SKM-1 (cell line): Measurements from ENCODE around the gene ELP4.
"Not testable (repeated sequence)": the region's sequence is repeated elsewhere in the genome, so short reads cannot be mapped to it uniquely, and the experiment has no call there.

Source experiments
- DNase-seq: peaks from one replicate; lab custom pipeline; 2025; ENCODE audit not compliant: unreplicated experiment; lab: John Stamatoyannopoulos, UW

ELP4 gene, protein sequence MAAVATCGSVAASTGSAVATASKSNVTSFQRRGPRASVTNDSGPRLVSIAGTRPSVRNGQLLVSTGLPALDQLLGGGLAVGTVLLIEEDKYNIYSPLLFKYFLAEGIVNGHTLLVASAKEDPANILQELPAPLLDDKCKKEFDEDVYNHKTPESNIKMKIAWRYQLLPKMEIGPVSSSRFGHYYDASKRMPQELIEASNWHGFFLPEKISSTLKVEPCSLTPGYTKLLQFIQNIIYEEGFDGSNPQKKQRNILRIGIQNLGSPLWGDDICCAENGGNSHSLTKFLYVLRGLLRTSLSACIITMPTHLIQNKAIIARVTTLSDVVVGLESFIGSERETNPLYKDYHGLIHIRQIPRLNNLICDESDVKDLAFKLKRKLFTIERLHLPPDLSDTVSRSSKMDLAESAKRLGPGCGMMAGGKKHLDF

DNA sequence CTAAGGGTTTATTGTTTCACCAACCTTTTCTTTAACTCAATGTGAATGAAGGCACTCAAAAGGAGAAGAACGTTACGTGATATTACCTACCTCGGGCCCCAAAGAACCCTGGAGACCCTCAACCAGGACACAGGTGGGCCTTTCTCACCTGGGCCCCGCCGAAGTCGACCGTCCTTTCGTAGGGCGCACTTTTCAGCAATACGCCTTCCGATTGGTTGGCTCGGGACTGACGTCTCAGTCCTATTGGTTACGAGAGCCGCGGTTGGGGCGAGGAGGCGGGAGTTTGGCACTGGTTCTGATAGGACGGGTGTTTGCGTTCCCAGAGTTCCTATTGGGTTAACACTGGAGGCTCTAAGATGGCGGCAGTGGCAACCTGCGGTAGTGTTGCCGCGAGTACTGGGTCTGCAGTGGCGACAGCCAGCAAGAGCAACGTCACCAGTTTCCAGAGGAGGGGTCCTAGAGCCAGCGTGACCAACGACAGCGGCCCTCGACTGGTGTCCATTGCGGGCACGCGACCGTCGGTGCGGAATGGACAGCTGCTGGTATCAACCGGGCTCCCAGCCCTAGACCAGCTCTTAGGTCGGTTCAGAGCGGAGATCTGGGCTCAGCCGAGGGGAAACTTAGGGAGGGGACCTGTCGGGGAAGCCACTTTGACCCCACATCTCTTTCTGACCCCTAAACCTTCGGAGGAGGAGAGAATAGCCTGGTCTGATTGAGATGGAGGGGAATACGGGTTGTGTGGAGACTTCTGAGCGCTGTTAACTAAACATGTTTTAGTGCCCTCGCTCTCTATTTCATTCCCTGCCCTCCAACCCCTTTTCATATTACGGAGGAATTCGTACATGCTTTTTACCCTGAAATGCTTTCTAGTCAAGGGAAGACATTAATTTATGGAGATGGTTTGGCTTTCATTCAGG, at the start of gene ELP4, which contains the start of gene IMMP1L:
ELP4 (plus strand) TSS at position 339 of the 917 bp plus-strand sequence; CDS start at position 357, 18 bp downstream.
IMMP1L (minus strand) TSS at position 194 of the 917 bp plus-strand sequence. CDS start 46,346 bp downstream, outside the sequence.
- peak; percentile 85 for DNase-seq

DNA sequence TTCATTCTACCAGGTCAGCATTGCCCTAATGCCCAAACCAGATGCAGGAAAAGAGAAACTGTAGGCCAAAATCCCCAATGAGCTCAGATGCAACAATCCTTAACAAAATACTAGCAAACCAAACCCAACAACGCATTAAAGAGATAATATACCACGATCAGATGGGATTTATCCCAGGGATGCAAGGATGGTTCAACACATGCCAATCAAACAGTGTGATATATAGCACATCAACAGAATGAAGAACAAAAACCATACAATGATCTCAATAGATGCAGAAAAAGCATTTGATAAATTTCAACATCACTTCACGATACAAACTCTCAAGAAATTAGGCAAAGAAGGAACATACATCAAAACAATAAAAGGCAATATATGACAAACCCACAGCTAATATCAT, 45.1 kb upstream of the ELP4 start:
- no peak for DNase-seq

DNA sequence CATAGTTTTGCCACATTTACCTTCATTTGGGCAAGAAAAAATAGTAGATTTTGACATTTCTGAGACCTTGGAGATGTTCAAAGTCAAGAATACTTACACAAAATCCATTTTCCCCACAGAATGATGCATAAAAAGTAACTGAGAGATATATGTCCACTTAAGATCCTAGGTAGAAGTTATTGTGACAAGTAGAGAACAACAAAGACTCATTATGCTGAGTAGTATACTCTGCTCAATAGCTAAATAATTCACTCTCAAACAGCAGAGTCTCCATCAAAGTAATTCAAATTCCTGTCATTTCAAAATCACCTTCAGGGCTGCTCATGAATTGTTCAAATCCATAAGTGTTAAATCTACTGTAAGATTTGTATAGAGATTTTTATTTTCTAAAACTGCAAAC, 35.5 kb upstream of the ELP4 start:
- DNase-seq: no peak

DNA sequence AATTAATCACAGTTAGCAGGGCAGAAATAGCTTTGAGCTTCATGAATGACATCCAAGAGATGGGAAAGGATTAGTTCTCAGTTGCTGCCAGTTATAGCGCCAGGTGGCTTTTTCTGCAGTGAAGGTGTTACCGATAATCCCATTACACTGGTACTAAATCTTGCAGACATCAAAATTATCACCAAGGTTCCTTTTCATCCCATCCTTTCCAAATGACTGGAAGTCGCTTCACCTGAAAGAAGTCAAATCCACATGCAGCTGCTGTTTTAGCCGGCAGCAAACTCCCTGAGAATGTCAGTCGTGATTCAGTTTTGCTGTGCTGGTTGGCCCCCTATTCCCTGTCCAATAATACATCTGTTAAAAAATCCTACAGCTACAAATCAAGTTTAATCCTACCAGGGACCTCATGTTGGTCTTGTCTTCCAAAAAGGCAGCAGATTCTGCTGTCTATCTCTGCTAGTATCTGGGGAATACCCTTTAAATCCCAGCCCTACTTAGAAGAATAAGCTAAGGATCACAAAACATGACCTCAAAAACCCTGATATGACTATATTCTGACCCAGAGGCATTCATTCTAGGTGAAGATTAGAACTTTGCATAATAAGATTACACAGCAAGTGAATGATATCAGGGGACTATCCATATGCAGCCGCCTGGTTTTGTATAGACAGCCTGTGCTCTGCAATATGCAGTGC, 31.9 kb upstream of the ELP4 start:
- DNase-seq: no peak

DNA sequence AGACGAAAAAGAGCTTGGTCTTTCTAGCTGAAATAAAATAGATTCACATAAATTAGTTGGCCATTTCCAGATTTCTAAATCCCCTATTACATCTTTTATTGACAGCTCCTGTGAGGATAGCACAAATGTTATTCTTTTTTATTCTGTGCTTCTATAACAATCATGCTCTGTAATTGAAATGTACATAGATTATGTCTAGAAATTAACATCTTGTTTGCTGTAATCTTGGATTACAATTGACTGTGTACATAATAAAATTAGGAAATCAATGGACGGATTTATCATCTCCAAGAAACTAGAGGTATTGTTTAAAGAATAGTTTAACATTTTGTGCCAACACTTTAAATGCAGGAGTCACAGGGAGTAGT, 31.4 kb upstream of the ELP4 start:
- no peak for DNase-seq

DNA sequence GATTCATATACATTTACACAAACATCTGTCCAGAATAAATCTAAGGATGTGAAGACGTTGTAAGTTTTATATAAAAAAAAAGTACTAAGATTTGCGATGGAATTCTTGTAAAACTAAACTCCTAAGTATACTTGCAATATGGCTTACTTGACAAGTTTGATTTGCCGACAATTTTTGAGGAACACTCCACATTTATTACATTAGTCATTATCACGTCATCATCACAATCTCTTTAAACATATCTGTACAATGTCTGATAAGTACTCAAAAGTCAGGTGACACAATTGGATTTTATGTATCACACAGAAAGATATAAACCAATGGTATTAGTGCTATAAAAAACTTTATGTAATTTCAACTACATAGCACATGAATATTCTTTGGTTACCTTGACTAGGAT, 30.5 kb upstream of the ELP4 start:
- DNase-seq: no peak

DNA sequence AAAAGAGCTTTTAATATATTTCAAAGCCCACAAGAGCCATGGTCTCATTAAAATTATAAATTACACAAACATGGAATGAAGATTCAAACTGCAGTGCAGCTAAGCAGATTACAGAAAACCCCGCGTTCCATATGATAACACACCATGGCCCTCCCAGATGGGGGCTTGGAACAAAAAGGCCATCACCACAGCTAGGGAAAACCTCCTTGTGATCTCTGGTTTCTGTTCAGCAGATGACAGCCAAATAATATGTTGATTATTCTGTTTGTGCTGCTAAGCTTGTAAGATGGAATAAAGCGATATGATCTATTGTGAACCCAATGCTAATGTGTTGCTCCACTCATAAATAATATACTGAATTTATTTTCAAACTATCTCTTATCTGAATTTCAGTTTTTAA, 28.6 kb upstream of the ELP4 start:
- no peak for DNase-seq

DNA sequence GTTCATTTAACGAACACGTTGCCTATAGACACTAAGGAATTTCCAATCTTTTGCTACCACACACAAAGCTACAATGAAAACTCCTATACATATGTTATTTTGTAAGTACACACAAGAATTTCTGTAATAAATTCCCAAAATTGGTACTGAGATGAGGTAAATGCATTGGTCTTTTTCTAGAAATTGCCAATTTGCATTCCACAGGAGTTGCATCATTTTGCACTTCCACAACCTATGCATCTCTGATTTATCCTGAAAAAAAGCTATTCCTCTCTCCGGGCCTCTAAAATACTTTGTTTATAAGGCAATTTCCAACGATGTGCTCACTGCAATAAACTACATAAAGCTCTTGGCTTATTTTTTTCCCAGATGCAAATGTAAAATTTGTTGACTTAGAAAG, 25.1 kb upstream of the ELP4 start:
- DNase-seq: no peak

DNA sequence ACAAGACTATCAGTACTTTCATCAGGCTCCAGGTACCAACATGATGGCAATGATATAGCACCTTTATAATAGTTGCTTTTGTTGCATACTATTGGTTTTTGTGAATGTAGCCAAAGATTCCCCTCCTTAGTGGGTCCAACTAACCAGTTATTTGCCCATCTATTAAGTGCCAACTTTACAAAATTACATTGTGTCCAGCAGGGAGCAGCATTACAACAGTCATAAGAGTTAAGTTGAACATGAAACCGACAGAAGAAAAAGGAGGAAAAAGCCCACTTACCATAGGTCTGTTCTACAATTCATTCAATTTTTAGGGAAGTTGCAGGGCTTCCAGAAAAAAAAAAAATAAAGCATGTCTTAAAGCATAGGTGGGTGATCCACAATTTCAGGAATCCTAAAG, 21.7 kb upstream of the ELP4 start:
- no peak for DNase-seq

DNA sequence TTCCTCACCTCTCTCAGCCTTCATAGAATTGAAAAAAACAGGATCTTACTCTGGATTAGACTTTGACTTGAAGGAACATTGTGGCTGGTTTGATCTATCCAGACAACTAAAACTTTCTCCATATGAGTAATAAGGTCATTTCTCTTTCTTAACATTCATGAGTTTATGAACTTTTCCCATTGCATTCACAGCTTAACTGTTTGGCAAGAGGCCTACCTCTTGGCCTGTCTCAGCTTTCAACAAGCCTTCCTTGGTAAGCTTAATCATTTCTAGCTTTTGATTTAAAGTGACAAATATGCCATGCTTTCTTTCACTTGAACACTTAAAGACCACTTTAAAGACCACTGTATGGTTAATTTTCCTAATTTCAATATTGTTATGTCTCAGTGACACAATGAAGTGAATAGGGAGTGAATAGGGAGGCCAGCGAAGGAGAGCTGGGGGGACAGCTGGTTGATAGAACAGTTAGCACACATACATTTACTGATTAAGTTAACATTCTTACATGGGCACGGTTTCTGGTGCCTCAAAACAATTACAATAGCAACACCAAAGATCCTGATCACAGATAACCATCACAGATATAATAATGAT, 17.1 kb upstream of the ELP4 start:
- no peak for DNase-seq

DNA sequence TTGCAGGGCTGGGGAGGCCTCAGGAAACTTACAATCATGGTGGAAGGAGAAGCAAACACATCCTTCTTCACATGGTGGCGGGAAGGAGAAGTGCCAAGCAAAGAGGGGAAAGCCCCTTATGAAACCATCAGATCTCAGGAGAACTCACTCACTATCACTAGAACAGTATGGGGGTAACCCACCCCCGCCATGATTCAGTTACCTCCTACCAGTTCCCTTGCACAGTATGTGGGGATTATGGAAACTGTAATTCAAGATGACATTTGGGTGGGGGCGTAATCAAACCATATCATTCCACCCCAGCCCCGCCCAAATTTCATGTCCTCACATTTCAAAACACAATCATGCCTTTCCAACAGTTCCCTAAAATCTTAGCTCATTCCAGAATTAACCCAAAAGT, 16.3 kb upstream of the ELP4 start:
- no peak for DNase-seq

DNA sequence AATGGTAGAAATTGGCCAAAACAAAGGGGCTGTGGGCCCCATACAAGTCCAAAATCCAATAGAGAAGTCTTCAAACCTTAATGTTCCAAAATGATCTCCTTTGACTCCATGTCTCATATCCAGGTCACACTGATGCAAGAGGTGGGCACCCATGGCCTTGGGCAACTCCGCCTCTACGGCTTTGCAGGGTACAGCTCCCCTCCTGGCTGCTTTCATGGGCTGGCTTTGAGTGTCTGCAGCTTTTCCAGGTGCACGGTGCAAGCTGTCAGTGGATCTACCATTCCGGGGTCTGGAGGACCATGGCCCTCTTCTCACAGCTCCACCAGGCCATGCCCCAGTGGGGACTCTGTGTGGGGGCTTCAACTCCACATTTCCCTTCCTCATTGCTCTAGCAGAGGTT, 15.8 kb upstream of the ELP4 start:
- DNase-seq: not testable (repeated sequence)

DNA sequence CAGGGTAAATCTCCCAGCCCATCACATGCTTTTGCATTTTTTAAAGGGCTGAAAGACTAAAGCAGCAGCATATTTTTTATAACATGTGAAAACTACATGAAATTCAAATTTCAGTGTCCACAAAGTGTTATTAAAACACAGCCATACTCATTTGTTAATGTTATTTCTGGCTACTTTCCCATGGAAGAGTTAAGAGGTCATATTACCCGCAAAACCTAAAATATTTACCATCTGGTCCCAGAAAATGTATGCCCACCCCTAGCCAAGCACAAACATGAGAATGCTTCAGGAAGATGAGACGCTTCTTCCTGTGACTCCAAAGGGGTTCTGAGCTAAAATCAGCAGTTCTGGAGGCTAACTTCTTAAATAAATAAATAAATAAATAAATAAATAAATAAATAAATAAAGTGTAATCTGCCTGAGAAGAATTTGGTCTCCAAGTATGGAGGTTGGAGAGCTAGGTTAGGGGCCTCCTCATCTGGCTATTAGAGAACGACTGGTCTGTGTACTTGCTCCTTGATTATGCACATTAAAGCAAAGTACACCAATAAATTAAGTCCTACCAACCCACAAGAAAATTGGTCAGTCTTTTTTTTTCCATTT, 9.9 kb upstream of the ELP4 start:
- no peak for DNase-seq

DNA sequence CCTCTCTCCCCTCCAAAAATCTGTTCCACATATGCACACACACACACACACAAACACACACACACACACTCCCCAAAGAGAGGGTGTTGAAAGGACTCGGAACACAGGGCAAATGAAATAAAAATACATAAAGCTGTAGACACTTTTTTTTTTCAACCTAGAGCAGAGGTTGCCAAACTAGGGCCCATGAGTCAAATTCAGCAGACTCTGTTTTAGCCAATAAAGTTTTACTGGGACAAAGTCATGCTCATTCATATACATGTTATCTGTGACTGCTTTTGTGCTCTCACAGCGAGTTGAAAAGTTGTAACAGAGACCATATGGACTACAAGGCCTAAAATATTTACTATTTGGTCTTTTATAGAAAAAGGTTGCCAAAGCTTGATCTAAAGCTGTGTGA, 9.0 kb upstream of the ELP4 start:
- DNase-seq: no peak

DNA sequence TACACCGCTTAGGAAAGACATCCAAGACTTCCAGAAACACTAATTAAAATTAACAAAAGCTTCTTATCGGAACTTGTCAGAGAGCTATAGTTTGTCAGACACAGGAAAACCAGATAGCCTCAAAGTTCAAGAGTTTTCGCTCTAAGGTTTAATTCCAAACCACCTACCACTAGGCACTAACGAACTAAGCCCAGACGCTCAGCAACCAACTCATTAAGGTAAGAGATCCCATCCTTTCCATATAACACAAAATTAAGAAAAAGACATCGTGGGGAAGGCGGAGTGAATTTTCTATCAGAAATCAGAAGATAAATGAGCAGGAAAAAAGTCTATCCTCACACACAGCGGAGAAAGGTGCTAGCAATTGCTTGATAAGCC, 527 bp upstream of the ELP4 start:
- DNase-seq: no peak

DNA sequence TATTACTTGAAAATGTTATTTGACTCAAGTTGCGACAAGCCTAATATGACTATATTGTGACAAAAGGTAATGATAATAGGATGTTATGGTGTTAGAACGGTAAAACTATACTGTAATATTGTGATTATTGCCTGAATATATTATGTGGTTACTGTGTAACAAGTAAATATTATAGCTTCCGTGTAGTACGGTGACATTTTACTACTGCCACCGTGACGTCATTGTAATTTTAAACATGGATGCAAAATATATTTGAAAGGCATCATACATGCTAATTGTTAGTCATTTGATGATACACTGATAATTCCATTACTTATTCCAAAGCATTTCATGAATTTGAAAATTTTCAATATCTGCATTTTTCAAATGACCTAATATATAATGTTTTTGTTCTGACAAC, 2.5 kb downstream of the ELP4 start:
- no peak for DNase-seq

DNA sequence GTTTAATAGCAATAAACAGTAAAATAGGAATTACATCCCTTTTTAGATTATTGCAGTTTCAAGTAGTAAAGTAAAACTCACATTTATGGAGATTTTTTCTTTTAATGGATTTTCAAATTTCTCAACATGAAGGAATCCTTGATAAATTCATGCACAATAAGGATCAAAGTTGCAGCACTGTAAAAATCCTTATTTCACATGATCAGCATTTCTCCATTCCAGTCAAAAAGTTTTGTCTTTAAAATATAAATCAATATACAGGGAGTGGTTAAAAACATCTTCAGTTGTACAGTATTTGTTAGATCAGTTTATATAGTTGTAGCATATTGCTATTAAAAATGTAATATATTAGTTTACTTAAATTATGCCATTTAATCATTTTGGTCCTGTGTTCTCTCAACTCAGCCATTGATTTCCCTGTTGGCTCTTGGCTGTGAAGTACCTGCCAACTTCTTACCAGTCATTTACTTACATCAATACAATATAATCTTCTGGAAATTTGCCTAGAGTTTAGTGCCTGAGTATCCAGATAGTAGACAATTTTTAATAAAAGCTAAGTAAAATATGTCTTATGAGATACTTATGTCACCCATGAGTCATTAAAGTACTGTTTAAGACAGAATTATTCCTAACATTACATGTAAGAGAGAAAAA, 12.1 kb downstream of the ELP4 start:
- no peak for DNase-seq

DNA sequence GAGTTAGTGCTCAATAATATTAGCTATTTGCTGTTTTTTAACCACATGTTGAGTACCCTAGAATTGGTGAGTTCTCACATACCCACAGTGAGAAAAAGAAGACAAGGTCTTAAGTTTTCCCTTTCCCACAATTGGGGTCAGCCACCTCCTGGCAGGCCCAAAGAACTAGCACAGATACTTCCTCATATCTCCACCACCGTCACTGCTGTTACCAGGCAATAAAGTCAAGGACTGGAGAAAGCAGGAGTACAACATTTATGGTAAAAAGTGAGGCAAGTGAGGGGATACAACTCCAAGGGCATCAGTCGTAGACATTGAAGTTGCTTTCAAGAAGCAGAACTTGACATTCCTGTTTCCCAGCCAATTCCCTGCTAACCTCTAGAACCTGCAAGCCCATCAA, 19.6 kb downstream of the ELP4 start:
- DNase-seq: no peak

DNA sequence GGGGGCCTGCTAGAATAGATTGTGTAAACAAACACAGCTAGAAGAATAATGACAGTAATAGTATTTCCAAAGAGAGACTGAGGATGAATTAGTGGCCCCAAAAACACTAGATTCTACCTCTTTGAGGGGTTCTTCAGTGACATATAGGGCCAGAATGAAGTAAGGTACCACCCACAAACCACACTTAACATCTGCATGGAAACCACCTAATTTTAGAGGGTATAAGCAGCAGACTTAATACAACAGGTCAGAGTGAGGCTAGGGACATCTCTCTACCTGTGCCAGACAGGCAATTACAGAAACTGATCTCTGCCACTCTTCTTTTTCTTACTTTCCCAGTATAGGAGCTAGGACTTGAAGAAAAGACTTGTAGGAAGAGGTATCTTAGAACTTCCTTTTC, 20.1 kb downstream of the ELP4 start:
- no peak for DNase-seq

DNA sequence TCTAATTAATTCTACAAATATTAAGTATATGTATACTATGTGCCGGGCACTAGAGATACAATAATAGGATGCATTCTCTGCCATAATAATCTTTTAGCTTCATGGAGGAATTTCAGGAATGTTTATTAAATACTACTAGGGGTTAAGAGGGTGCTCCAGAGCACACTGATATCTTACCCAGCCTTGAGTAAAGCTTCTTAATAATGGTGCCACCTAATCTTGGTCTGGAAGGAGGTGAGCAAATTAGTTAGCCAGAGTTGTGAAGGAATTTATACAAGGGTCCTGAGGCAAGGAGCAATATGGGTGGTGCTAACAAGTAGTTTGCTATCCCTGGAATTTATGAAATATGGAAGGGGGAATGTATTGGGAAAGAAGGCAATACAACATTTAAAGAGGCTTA, 21.7 kb downstream of the ELP4 start:
- no peak for DNase-seq
